ENCODE measurements around the gene GPR152.
A peak's percentile ranks its signal among the peaks of the same experiment; 100 is the strongest.
"Not testable (repeated sequence)": the region's sequence is repeated elsewhere in the genome, so short reads cannot be mapped to it uniquely, and the experiment has no call there.

Gene GPR152

GRCh38 chr11:67406969-67407687 is 45.4 kb downstream of the GPR152 start:
- no peak for DNase-seq

- no peak for DNase-seq
These were observed 46.0 kb downstream of the GPR152 start for GRCh38 chr11:67406420-67406968.

GRCh38 chr11:67405688-67406339 is 46.7 kb downstream of the GPR152 start:
- no peak for DNase-seq

GRCh38 chr11:67405196-67405567 is 47.3 kb downstream of the GPR152 start:
- DNase-seq = no peak

GRCh38 chr11:67404515-67405195 is 47.9 kb downstream of the GPR152 start:
- no peak for DNase-seq

- DNase-seq = not testable (repeated sequence)
These were observed 49.4 kb downstream of the GPR152 start for GRCh38 chr11:67403085-67403484.

- not testable (repeated sequence) for DNase-seq
These were observed 50.2 kb downstream of the GPR152 start for GRCh38 chr11:67402192-67402839.

- DNase-seq = peak; percentile 78 to 88
These were observed 50.9 kb downstream of the GPR152 start, which contains the start of gene PPP1CA for GRCh38 chr11:67401495-67402191. PPP1CA (minus strand) TSS chr11:67401858; CDS start chr11:67401782, 76 bp downstream.

All from NCI-H2081 (cell line).